GM12892 (cell line): ENCODE measurements around the gene TRPM2.

Experiments used
- POLR2A ChIP-seq: IDR thresholded peaks from 2 replicates; pipeline ENCODE4 v1.6.1; 2011; ENCODE audit warnings: low read depth, low read length, control low read depth
- POLR2AphosphoS5 ChIP-seq: IDR thresholded peaks from 2 replicates; pipeline ENCODE4 v1.6.1; 2011; ENCODE audit warnings: low read depth, low read length, control low read depth
- TAF1 ChIP-seq: IDR thresholded peaks from 2 replicates; pipeline ENCODE4 v1.6.1; 2011; ENCODE audit warnings: low read depth, mild to moderate bottlenecking, control low read depth, low read length, borderline replicate concordance

DNA sequence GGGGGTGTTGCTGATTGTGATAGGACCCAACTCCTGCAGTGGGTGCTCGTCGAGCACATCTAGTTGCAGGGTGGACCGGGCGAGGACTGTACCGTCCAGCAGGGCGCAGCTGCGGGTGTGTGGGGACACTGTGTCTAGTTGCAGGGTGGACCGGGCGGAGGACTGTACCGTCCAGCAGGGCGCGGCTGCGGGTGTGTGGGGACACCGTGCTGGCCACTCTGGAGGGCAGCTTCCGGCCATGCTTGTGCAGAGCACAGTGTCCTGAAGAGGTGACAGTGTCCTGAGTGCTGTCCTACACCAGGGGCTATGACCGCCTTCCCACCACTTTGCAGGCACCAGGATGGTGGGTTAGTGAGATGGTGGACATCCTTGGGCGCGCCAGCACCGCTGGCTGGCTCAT lies 4.6 kb upstream of the TRPM2 start:
- TF ChIP-seq POLR2AphosphoS5 (no peak), POLR2A (no peak), TAF1 (no peak)
